Stimulated activated CD8-positive, alpha-beta memory T cell treated with anti-CD3 and anti-CD28 coated beads, Interleukin-4, amount 100 ng/mL, for 48 hours (primary cell): ENCODE data around the gene RLN2.
A peak's percentile ranks its signal among the peaks of the same experiment; 100 is the strongest.
"Not testable (repeated sequence)": the region's sequence is repeated elsewhere in the genome, so short reads cannot be mapped to it uniquely, and the experiment has no call there.

ENCODE experiments used
- DNase-seq: peaks from one replicate; pipeline ENCODE4 v3.0.0-alpha.2; 2020

Gene RLN2

GRCh38 chr9:5303840-5304795 is at the start of gene RLN2:
Gene RLN2, minus strand, starts transcription at chr9:5304716. Its CDS starts 136 bp downstream, at chr9:5304580.
- DNase-seq: peak; percentile 28

GRCh38 chr9:5354184-5354583 is 49.7 kb upstream of the RLN2 start:
- DNase-seq: no peak

- DNase-seq: no peak
Measured at GRCh38 chr9:5352637-5353248, 48.2 kb upstream of the RLN2 start.

GRCh38 chr9:5338992-5339981 is 34.8 kb upstream of the RLN2 start, which contains the start of gene RLN1:
Gene RLN1, minus strand, starts transcription at chr9:5339876. Its CDS starts 130 bp downstream, at chr9:5339746.
- peak; percentile 38 for DNase-seq

- no peak for DNase-seq
Measured at GRCh38 chr9:5336688-5337087, 32.2 kb upstream of the RLN2 start.

GRCh38 chr9:5331276-5331675 is 26.8 kb upstream of the RLN2 start:
- DNase-seq: not testable (repeated sequence)

GRCh38 chr9:5326893-5327548 is 22.5 kb upstream of the RLN2 start:
- DNase-seq: peak; percentile 43

- no peak for DNase-seq
Measured at GRCh38 chr9:5326187-5326586, 21.7 kb upstream of the RLN2 start.

- not testable (repeated sequence) for DNase-seq
Measured at GRCh38 chr9:5321601-5322000, 17.1 kb upstream of the RLN2 start.

GRCh38 chr9:5321058-5321457 is 16.5 kb upstream of the RLN2 start:
- DNase-seq: no peak

GRCh38 chr9:5316406-5316805 is 11.9 kb upstream of the RLN2 start:
- DNase-seq: not testable (repeated sequence)

GRCh38 chr9:5315187-5315923 is 10.8 kb upstream of the RLN2 start:
- DNase-seq: no peak

- DNase-seq: no peak
Measured at GRCh38 chr9:5310851-5311250, 6.3 kb upstream of the RLN2 start.

- DNase-seq: no peak
Measured at GRCh38 chr9:5305741-5306140, 1.2 kb upstream of the RLN2 start.

GRCh38 chr9:5301544-5301943 is 3.0 kb downstream of the RLN2 start:
- DNase-seq: no peak

GRCh38 chr9:5292141-5292540 is 12.4 kb downstream of the RLN2 start:
- DNase-seq: no peak

GRCh38 chr9:5288591-5288990 is 15.9 kb downstream of the RLN2 start:
- no peak for DNase-seq

- DNase-seq: no peak
Measured at GRCh38 chr9:5286262-5286661, 18.3 kb downstream of the RLN2 start.

- no peak for DNase-seq
Measured at GRCh38 chr9:5278486-5278885, 26.0 kb downstream of the RLN2 start.

- DNase-seq: no peak
Measured at GRCh38 chr9:5274770-5275169, 29.7 kb downstream of the RLN2 start.

- no peak for DNase-seq
Measured at GRCh38 chr9:5269249-5269715, 35.2 kb downstream of the RLN2 start.
